ENCODE measurements around the gene MCHR1.
"Not testable (repeated sequence)": the region's sequence is repeated elsewhere in the genome, so short reads cannot be mapped to it uniquely, and the experiment has no call there.

The MCHR1 gene

GRCh38 chr22:40656651-40657050 lies 22.6 kb upstream of the MCHR1 start:
- DNase-seq, result not testable (repeated sequence)

GRCh38 chr22:40659166-40659565 lies 20.1 kb upstream of the MCHR1 start:
- no peak for DNase-seq

- no peak for DNase-seq
Observed at GRCh38 chr22:40660730-40661129, 18.6 kb upstream of the MCHR1 start.

GRCh38 chr22:40661671-40662070 lies 17.6 kb upstream of the MCHR1 start:
- DNase-seq, result no peak

GRCh38 chr22:40665312-40665711 lies 14.0 kb upstream of the MCHR1 start:
- no peak for DNase-seq

GRCh38 chr22:40666151-40666848 lies 13.0 kb upstream of the MCHR1 start:
- no peak for DNase-seq

GRCh38 chr22:40668611-40669411 lies 10.5 kb upstream of the MCHR1 start:
- DNase-seq, result no peak

GRCh38 chr22:40670058-40670457 lies 9.2 kb upstream of the MCHR1 start:
- DNase-seq, result no peak

GRCh38 chr22:40671369-40671768 lies 7.9 kb upstream of the MCHR1 start:
- no peak for DNase-seq

- no peak for DNase-seq
Observed at GRCh38 chr22:40671796-40672360, 7.4 kb upstream of the MCHR1 start.

- DNase-seq, result no peak
Observed at GRCh38 chr22:40673017-40673416, 6.3 kb upstream of the MCHR1 start.

GRCh38 chr22:40674274-40674673 lies 5.0 kb upstream of the MCHR1 start:
- DNase-seq, result no peak

- not testable (repeated sequence) for DNase-seq
Observed at GRCh38 chr22:40676166-40676565, 3.1 kb upstream of the MCHR1 start.

- no peak for DNase-seq
Observed at GRCh38 chr22:40676644-40677043, 2.6 kb upstream of the MCHR1 start.

- DNase-seq, result no peak
Observed at GRCh38 chr22:40678493-40679248, 613 bp upstream of the MCHR1 start.

GRCh38 chr22:40679964-40680818 lies 907 bp downstream of the MCHR1 start:
- DNase-seq, result no peak

GRCh38 chr22:40680819-40681183 lies 1.5 kb downstream of the MCHR1 start:
- DNase-seq, result no peak

- no peak for DNase-seq
Observed at GRCh38 chr22:40681451-40681850, 2.2 kb downstream of the MCHR1 start.

GRCh38 chr22:40684728-40685127 lies 5.4 kb downstream of the MCHR1 start:
- no peak for DNase-seq

GRCh38 chr22:40685406-40685805 lies 6.1 kb downstream of the MCHR1 start:
- DNase-seq, result no peak

GRCh38 chr22:40687706-40688105 lies 8.4 kb downstream of the MCHR1 start:
- DNase-seq, result no peak

- DNase-seq, result no peak
Observed at GRCh38 chr22:40690370-40690769, 11.1 kb downstream of the MCHR1 start.

All from activated T-cell treated with anti-CD3 and anti-CD28 coated beads, Interleukin-2, amount 50 U/mL, for 1 hour (primary cell).